NCI-H2029 treated with DMSO at 0.1 percent for 48 hours (cell line): ENCODE measurements around the gene RTL10.

Experiments
- DNase-seq: peaks from one replicate; lab custom pipeline; 2025; lab: John Stamatoyannopoulos, UW

The RTL10 gene

GRCh38 chr22:19876314-19876940 lies 21.8 kb upstream of the RTL10 start:
- no peak for DNase-seq

GRCh38 chr22:19875531-19876313 lies 21.0 kb upstream of the RTL10 start:
- DNase-seq, result no peak

GRCh38 chr22:19875061-19875530 lies 20.4 kb upstream of the RTL10 start:
- no peak for DNase-seq

- no peak for DNase-seq
These were observed 19.8 kb upstream of the RTL10 start for GRCh38 chr22:19874307-19875060.

- DNase-seq, result no peak
These were observed 19.3 kb upstream of the RTL10 start for GRCh38 chr22:19873960-19874306.

GRCh38 chr22:19873138-19873959 lies 18.7 kb upstream of the RTL10 start:
- no peak for DNase-seq

GRCh38 chr22:19872779-19873137 lies 18.1 kb upstream of the RTL10 start:
- DNase-seq, result peak; percentile 43

- no peak for DNase-seq
These were observed 17.4 kb upstream of the RTL10 start for GRCh38 chr22:19871845-19872778.

GRCh38 chr22:19871023-19871844 lies 16.6 kb upstream of the RTL10 start:
- DNase-seq, result no peak

- DNase-seq, result no peak
These were observed 15.7 kb upstream of the RTL10 start for GRCh38 chr22:19870153-19871022.

GRCh38 chr22:19869497-19870152 lies 15.0 kb upstream of the RTL10 start:
- DNase-seq, result no peak

GRCh38 chr22:19868773-19869471 lies 14.2 kb upstream of the RTL10 start:
- DNase-seq, result no peak

- DNase-seq, result no peak
These were observed 13.7 kb upstream of the RTL10 start for GRCh38 chr22:19868333-19868732.

GRCh38 chr22:19867617-19868016 lies 12.9 kb upstream of the RTL10 start:
- DNase-seq, result no peak

- DNase-seq, result no peak
These were observed 12.0 kb upstream of the RTL10 start for GRCh38 chr22:19866665-19867009.

GRCh38 chr22:19865141-19865829 lies 10.6 kb upstream of the RTL10 start:
- no peak for DNase-seq

- no peak for DNase-seq
These were observed 9.9 kb upstream of the RTL10 start for GRCh38 chr22:19864538-19865106.
